ENCODE data around the gene PIGQ. TPM values are rescaled to one million over a fixed set of nuclear protein-coding genes. Genes with fewer than 3 reads are reported as not detected.

The PIGQ gene
- total and polyA plus RNA-seq, 2 of the 4 experiments (the other 2 are of a cell fraction): 5.9 to 36.8 TPM

- DNase-seq (no peak), ATAC-seq (ENCODE audit: low read depth) (no peak)
- peaks cover 8% of the 10 kb centered on the region for H4K20me1 ChIP-seq (ENCODE audit: insufficient read depth, low read length)
- H3K56ac ChIP-seq (ENCODE audit: extremely low read depth, insufficient read depth, low read length): no peak overlapping the region; the same call in 1 of the 2 replicates
- H2AK5ac ChIP-seq (ENCODE audit: low read depth, low read length): no peak overlapping the region; the same call in 1 of the 2 replicates
- peaks cover 23% of the 10 kb centered on the region for H3K4me1 ChIP-seq (ENCODE audit: control insufficient read depth, insufficient read depth, low read length)
- H2AFZ ChIP-seq (replicated peaks; ENCODE audit: low read length, poor library complexity): peak overlapping the region; percentile 41
- H2BK120ac ChIP-seq (ENCODE audit: low read depth, low read length): no peak overlapping the region; the same call in 1 of the 2 replicates
- no peaks in the 10 kb centered on the region for H3K27me3 ChIP-seq (ENCODE audit: control insufficient read depth, insufficient read depth, low read length)
- peak overlapping the region; percentile 97; the same call in 1 of the 2 replicates for H3K27ac ChIP-seq (ENCODE audit: insufficient read depth, low read length)
- ChIA-PET CTCF (no interaction called here), POLR2A (ENCODE audit: unreplicated experiment) (no interaction called here)
- no peak overlapping the region for H3K4ac ChIP-seq (ENCODE audit: low read depth, low read length)
- WGBS, 2 experiments (ENCODE audit: extremely low coverage in 2 of 2, insufficient read length in 1 of 2): 80% methylated on average over 4 of the region's 11 CpGs; no CpG with 5 or more reads in 1 of the 2 experiments
- peak overlapping the region; percentile 92 to 99; a peak in 3 of 4 replicates for H4K8ac ChIP-seq (ENCODE audit: low read depth in 2 of 2, low read length in 2 of 2)
- peak overlapping the region; percentile 93 for H2AK9ac ChIP-seq (replicated peaks; ENCODE audit: low read depth, low read length, poor library complexity)
- 0 out of 2 replicates have a peak overlapping the region, but pooled peaks have one; percentile 6 for H3K9ac ChIP-seq (ENCODE audit: low read depth, low read length)
- H3K36me3 ChIP-seq (ENCODE audit: control insufficient read depth, insufficient read depth, low read length): no peaks in the 10 kb centered on the region
- no peak overlapping the region for H2BK20ac ChIP-seq (ENCODE audit: low read depth, low read length)
- no peak overlapping the region for H3K23ac ChIP-seq (ENCODE audit: low read depth, low read length)
- H3K14ac ChIP-seq (replicated peaks; ENCODE audit: low read depth, low read length): no peak overlapping the region
- no peak overlapping the region; the same call in 1 of the 2 replicates for H4K91ac ChIP-seq (ENCODE audit: insufficient read depth, low read depth, low read length)
- no peaks in the 10 kb centered on the region for H3K9me3 ChIP-seq (ENCODE audit: control insufficient read depth, insufficient read depth, low read length)
- no TSS peak for BruUV-seq (replicated peaks)
- H3K9me1 ChIP-seq (ENCODE audit: insufficient read depth, low read length): peaks cover 4% of the 10 kb centered on the region; the same call in 1 of the 2 replicates
- dilution Hi-C loops (cut with HindIII; ENCODE audit: low sequenced_read_pairs, unreplicated experiment) (no loop called here), intact Hi-C loops (cut with micrococcal nuclease) (no loop called here), in situ Hi-C loops (cut with MboI; ENCODE audit: low sequenced_read_pairs) (no loop called here)
- no peak overlapping the region for H2BK5ac ChIP-seq (ENCODE audit: low read depth, low read length, poor library complexity, severe bottlenecking)
- H3K79me1 ChIP-seq (ENCODE audit: low read depth in 1 of 2, low read length in 2 of 2): peaks cover 3 to 27% of the 10 kb centered on the region in 2 experiments; a peak in 2 of 4 replicates
- no peak overlapping the region for H3K18ac ChIP-seq (ENCODE audit: low read depth, low read length)
- H3K4me2 ChIP-seq (ENCODE audit: low read depth, low read length): peak overlapping the region; percentile 82; the same call in 1 of the 2 replicates
- no peak overlapping the region for H2BK15ac ChIP-seq (ENCODE audit: low read depth, low read length)
- H3K4me3 ChIP-seq (ENCODE audit: insufficient read depth, low read depth, low read length): no peak overlapping the region
- peak overlapping the region; percentile 97 for H4K5ac ChIP-seq (ENCODE audit: low read depth, low read length)
- TF ChIP-seq BHLHE40 (IDR thresholded peaks at IDR 0.05; ENCODE audit: low read depth, low read length) (no peak), RCOR1 (IDR thresholded peaks at IDR 0.05; ENCODE audit: insufficient replicate concordance, low read length) (no peak), POLR2A (IDR thresholded peaks at IDR 0.05; ENCODE audit: low read depth, low read length) (no peak), MAZ (IDR thresholded peaks at IDR 0.05; ENCODE audit: borderline replicate concordance, low read depth, low read length) (no peak), RFX5 (IDR thresholded peaks at IDR 0.05; ENCODE audit: low read depth, low read length) (no peak), FOS (IDR thresholded peaks at IDR 0.05; ENCODE audit: low read depth, low read length) (no peak), CEBPB (IDR thresholded peaks at IDR 0.05; ENCODE audit: low read depth, low read length) (no peak), MAFK (IDR thresholded peaks at IDR 0.05; ENCODE audit: low read depth, low read length) (no peak), USF2 (IDR thresholded peaks at IDR 0.05; ENCODE audit: low read depth, low read length) (no peak), CHD1 (IDR thresholded peaks at IDR 0.05; ENCODE audit: low read depth, low read length) (no peak), RAD21 (IDR thresholded peaks at IDR 0.05; ENCODE audit: low read length) (no peak), NFE2L2 (IDR thresholded peaks at IDR 0.05; ENCODE audit: low read depth, low read length) (no peak), MXI1 (IDR thresholded peaks at IDR 0.05; ENCODE audit: borderline replicate concordance, low read depth, low read length) (no peak), SMC3 (IDR thresholded peaks at IDR 0.05; ENCODE audit: low read depth, low read length) (no peak)
- TF ChIP-seq, protein P1, sequence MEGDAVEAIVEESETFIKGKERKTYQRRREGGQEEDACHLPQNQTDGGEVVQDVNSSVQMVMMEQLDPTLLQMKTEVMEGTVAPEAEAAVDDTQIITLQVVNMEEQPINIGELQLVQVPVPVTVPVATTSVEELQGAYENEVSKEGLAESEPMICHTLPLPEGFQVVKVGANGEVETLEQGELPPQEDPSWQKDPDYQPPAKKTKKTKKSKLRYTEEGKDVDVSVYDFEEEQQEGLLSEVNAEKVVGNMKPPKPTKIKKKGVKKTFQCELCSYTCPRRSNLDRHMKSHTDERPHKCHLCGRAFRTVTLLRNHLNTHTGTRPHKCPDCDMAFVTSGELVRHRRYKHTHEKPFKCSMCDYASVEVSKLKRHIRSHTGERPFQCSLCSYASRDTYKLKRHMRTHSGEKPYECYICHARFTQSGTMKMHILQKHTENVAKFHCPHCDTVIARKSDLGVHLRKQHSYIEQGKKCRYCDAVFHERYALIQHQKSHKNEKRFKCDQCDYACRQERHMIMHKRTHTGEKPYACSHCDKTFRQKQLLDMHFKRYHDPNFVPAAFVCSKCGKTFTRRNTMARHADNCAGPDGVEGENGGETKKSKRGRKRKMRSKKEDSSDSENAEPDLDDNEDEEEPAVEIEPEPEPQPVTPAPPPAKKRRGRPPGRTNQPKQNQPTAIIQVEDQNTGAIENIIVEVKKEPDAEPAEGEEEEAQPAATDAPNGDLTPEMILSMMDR (conservative IDR thresholded peaks at IDR 0.05; ENCODE audit: low read depth, low read length): no peak
Measured at GRCh38 chr16:568401-569258, 1.1 kb upstream of the PIGQ start.

Measured in IMR-90 (cell line).